Memory B cell (primary cell): ENCODE data around the gene RPS6KA2.

ENCODE experiments used
- ATAC-seq: fragments of 150-1000 bp; cut with Tn5 transposase; 2 replicates; pipeline ENCODE4 v1.10.0; 2021; ENCODE audit warnings: low read depth, mild to moderate bottlenecking, moderate library complexity
- DNase-seq, 2 donors: peaks; one replicate each; pipeline ENCODE4 v3.0.0; 2022; ENCODE audit warnings: low spot score in 2 of 2
- H3K27ac Mint-ChIP-seq: one replicate; pipeline ENCODE4 v1.8.0; 2022; ENCODE audit warnings: mild to moderate bottlenecking, moderate library complexity, mixed read lengths
- H3K27me3 Mint-ChIP-seq: one replicate; pipeline ENCODE4 v1.8.0; 2022; ENCODE audit warnings: mixed read lengths
- H3K36me3 Mint-ChIP-seq: one replicate; pipeline ENCODE4 v1.8.0; 2022; ENCODE audit warnings: mild to moderate bottlenecking, mixed read lengths
- H3K4me1 Mint-ChIP-seq: one replicate; pipeline ENCODE4 v1.8.0; 2022; ENCODE audit warnings: mixed read lengths
- H3K4me3 Mint-ChIP-seq: one replicate; pipeline ENCODE4 v1.8.0; 2022; ENCODE audit warnings: mild to moderate bottlenecking, moderate library complexity, mixed read lengths
- H3K9me3 Mint-ChIP-seq: one replicate; pipeline ENCODE4 v1.8.0; 2022; ENCODE audit warnings: mixed read lengths

RPS6KA2 gene

GRCh38 chr6:166566026-166567011 lies 60.7 kb downstream of the RPS6KA2 start:
- Mint-ChIP-seq H3K4me3 (no peak overlapping the region), H3K27me3 (no peaks in the 10 kb centered on the region), H3K4me1 (peaks cover 2% of the 10 kb centered on the region), H3K9me3 (peaks cover under 1% of the 10 kb centered on the region), H3K27ac (no peak overlapping the region), H3K36me3 (peaks cover 6% of the 10 kb centered on the region)
- ATAC-seq (no peak), DNase-seq (no peak)

- ATAC-seq (no peak), DNase-seq (no peak)
- Mint-ChIP-seq H3K36me3 (peaks cover 6% of the 10 kb centered on the region), H3K27me3 (no peaks in the 10 kb centered on the region), H3K4me1 (peaks cover 2% of the 10 kb centered on the region), H3K27ac (no peak overlapping the region), H3K9me3 (peaks cover 2% of the 10 kb centered on the region), H3K4me3 (no peak overlapping the region)
These were observed 61.7 kb downstream of the RPS6KA2 start for GRCh38 chr6:166565084-166565967.

- Mint-ChIP-seq H3K9me3 (peaks cover 5% of the 10 kb centered on the region), H3K27me3 (no peaks in the 10 kb centered on the region), H3K36me3 (peaks cover 14% of the 10 kb centered on the region), H3K4me3 (no peak overlapping the region), H3K27ac (no peak overlapping the region), H3K4me1 (peaks cover 2% of the 10 kb centered on the region)
- DNase-seq (no peak), ATAC-seq (no peak)
These were observed 63.2 kb downstream of the RPS6KA2 start for GRCh38 chr6:166563805-166564204.

GRCh38 chr6:166563200-166563599 lies 63.9 kb downstream of the RPS6KA2 start:
- ATAC-seq, result no peak
- peaks cover 15% of the 10 kb centered on the region for H3K36me3 Mint-ChIP-seq

GRCh38 chr6:166562726-166563125 lies 64.3 kb downstream of the RPS6KA2 start:
- Mint-ChIP-seq H3K4me1 (peaks cover 3% of the 10 kb centered on the region), H3K9me3 (peaks cover 5% of the 10 kb centered on the region), H3K36me3 (peaks cover 15% of the 10 kb centered on the region), H3K27ac (no peak overlapping the region), H3K4me3 (no peak overlapping the region), H3K27me3 (no peaks in the 10 kb centered on the region)
- ATAC-seq (no peak), DNase-seq (no peak)

More at GRCh38 chr6:166563200-166563599, 63.9 kb downstream of the RPS6KA2 start:
- peaks cover 2% of the 10 kb centered on the region for H3K4me1 Mint-ChIP-seq
- H3K9me3 Mint-ChIP-seq, result peaks cover 5% of the 10 kb centered on the region
- H3K27me3 Mint-ChIP-seq, result no peaks in the 10 kb centered on the region
- DNase-seq, result no peak
- H3K27ac Mint-ChIP-seq, result no peak overlapping the region
- no peak overlapping the region for H3K4me3 Mint-ChIP-seq

GRCh38 chr6:166561771-166562359 lies 65.2 kb downstream of the RPS6KA2 start:
- peaks cover 9% of the 10 kb centered on the region for H3K4me1 Mint-ChIP-seq

GRCh38 chr6:166560222-166560621 lies 66.8 kb downstream of the RPS6KA2 start:
- H3K4me3 Mint-ChIP-seq, result no peak overlapping the region
- peaks cover 12% of the 10 kb centered on the region for H3K4me1 Mint-ChIP-seq
- peaks cover 15% of the 10 kb centered on the region for H3K36me3 Mint-ChIP-seq
- H3K9me3 Mint-ChIP-seq, result peaks cover 5% of the 10 kb centered on the region
- H3K27ac Mint-ChIP-seq, result no peak overlapping the region
- DNase-seq (no peak), ATAC-seq (no peak)
- peaks cover 6% of the 10 kb centered on the region for H3K27me3 Mint-ChIP-seq

More at GRCh38 chr6:166561771-166562359, 65.2 kb downstream of the RPS6KA2 start:
- H3K27me3 Mint-ChIP-seq, result peaks cover 4% of the 10 kb centered on the region
- ATAC-seq (no peak), DNase-seq (no peak)
- H3K9me3 Mint-ChIP-seq, result peaks cover 5% of the 10 kb centered on the region
- H3K36me3 Mint-ChIP-seq, result peaks cover 15% of the 10 kb centered on the region
- no peak overlapping the region for H3K27ac Mint-ChIP-seq
- no peak overlapping the region for H3K4me3 Mint-ChIP-seq

GRCh38 chr6:166559662-166560061 lies 67.4 kb downstream of the RPS6KA2 start:
- Mint-ChIP-seq H3K9me3 (peaks cover 5% of the 10 kb centered on the region), H3K4me1 (peaks cover 12% of the 10 kb centered on the region), H3K27me3 (peaks cover 6% of the 10 kb centered on the region), H3K36me3 (peaks cover 15% of the 10 kb centered on the region), H3K27ac (no peak overlapping the region), H3K4me3 (no peak overlapping the region)
- DNase-seq (no peak), ATAC-seq (no peak)

GRCh38 chr6:166559211-166559610 lies 67.8 kb downstream of the RPS6KA2 start:
- Mint-ChIP-seq H3K9me3 (peaks cover 5% of the 10 kb centered on the region), H3K36me3 (peaks cover 12% of the 10 kb centered on the region), H3K4me1 (peaks cover 12% of the 10 kb centered on the region), H3K27ac (no peak overlapping the region), H3K27me3 (peaks cover 6% of the 10 kb centered on the region), H3K4me3 (no peak overlapping the region)
- DNase-seq (no peak), ATAC-seq (no peak)

- ATAC-seq (no peak), DNase-seq (no peak)
- H3K4me1 Mint-ChIP-seq, result peaks cover 12% of the 10 kb centered on the region
These were observed 68.7 kb downstream of the RPS6KA2 start for GRCh38 chr6:166558156-166559005.

GRCh38 chr6:166556863-166557322 lies 70.2 kb downstream of the RPS6KA2 start:
- no peak for DNase-seq
- H3K27me3 Mint-ChIP-seq, result peaks cover 6% of the 10 kb centered on the region
- ATAC-seq, result no peak
- H3K4me1 Mint-ChIP-seq, result peaks cover 11% of the 10 kb centered on the region
- H3K4me3 Mint-ChIP-seq, result no peak overlapping the region
- H3K36me3 Mint-ChIP-seq, result peaks cover 11% of the 10 kb centered on the region
- H3K27ac Mint-ChIP-seq, result no peak overlapping the region
- peaks cover 5% of the 10 kb centered on the region for H3K9me3 Mint-ChIP-seq

More at GRCh38 chr6:166558156-166559005, 68.7 kb downstream of the RPS6KA2 start:
- peaks cover 11% of the 10 kb centered on the region for H3K36me3 Mint-ChIP-seq
- H3K9me3 Mint-ChIP-seq, result peaks cover 5% of the 10 kb centered on the region
- no peak overlapping the region for H3K4me3 Mint-ChIP-seq
- H3K27me3 Mint-ChIP-seq, result peaks cover 6% of the 10 kb centered on the region
- H3K27ac Mint-ChIP-seq, result no peak overlapping the region

GRCh38 chr6:166556336-166556735 lies 70.7 kb downstream of the RPS6KA2 start:
- Mint-ChIP-seq H3K9me3 (peaks cover 5% of the 10 kb centered on the region), H3K36me3 (peaks cover 10% of the 10 kb centered on the region), H3K27me3 (peaks cover 6% of the 10 kb centered on the region), H3K4me3 (no peak overlapping the region), H3K27ac (no peak overlapping the region), H3K4me1 (peaks cover 11% of the 10 kb centered on the region)
- ATAC-seq (no peak), DNase-seq (no peak)

- ATAC-seq (no peak), DNase-seq (no peak)
- Mint-ChIP-seq H3K9me3 (peaks cover 3% of the 10 kb centered on the region), H3K27me3 (peaks cover 6% of the 10 kb centered on the region), H3K27ac (no peak overlapping the region), H3K4me3 (no peak overlapping the region), H3K36me3 (peaks cover 10% of the 10 kb centered on the region), H3K4me1 (peaks cover 11% of the 10 kb centered on the region)
These were observed 72.0 kb downstream of the RPS6KA2 start for GRCh38 chr6:166555086-166555485.
